Suppressor macrophage treated with lipopolysaccharide for 4 hours (primary cell): Measurements from ENCODE around the gene KANSL1.
A peak's percentile ranks its signal among the peaks of the same experiment; 100 is the strongest.

Source experiments
- DNase-seq: peaks from one replicate; pipeline ENCODE4 v3.0.0-alpha.2; 2020

KANSL1 gene

GRCh38 chr17:46060461-46060860, 132.8 kb downstream of the KANSL1 start:
- DNase-seq, result no peak

DNA sequence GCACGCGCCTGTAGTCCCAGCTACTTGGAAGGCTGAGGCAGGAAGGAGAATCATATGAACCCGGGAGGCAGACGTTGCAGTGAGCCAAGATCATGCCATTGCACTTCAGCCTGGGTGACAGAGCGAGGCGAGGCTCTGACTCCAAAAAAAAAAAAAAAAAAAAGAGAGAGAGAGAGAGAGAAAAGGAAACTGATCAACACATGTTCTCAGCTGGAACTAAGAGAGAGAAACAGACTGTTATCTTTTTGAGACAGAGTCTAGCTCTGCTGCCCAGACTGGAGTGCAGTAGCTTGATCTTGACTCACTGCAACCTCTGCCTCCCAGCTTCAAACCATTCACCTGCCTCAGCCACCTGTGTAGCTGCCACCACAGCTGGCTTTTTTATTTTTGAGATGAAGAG, 133.7 kb downstream of the KANSL1 start:
- no peak for DNase-seq

- DNase-seq, result no peak
Observed at GRCh38 chr17:46057366-46057765, 135.9 kb downstream of the KANSL1 start.

- no peak for DNase-seq
Observed at GRCh38 chr17:46056800-46057304, 136.4 kb downstream of the KANSL1 start.

- DNase-seq, result no peak
Observed at GRCh38 chr17:46053911-46054534, 139.2 kb downstream of the KANSL1 start.

- no peak for DNase-seq
Observed at GRCh38 chr17:46049656-46050055, 143.6 kb downstream of the KANSL1 start.

DNA sequence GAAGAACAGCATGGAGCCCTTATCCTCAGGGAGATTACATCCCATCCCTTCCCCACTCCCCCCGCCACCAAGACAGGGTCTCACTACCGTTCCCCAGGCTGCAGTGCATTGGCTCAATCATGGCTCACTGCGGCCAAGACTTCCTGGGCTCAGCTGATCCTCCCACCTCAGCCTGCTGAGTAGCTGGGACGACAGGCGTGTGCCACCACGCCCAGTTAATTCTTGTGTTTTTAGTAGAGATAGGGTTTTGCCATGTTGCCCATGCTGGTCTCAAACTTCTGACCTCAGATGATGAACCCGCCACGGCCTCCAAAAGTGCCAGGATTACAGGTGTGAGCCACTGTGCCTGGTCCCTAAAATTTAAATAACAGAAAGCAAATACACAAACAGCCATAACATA, 145.4 kb downstream of the KANSL1 start:
- no peak for DNase-seq

DNA sequence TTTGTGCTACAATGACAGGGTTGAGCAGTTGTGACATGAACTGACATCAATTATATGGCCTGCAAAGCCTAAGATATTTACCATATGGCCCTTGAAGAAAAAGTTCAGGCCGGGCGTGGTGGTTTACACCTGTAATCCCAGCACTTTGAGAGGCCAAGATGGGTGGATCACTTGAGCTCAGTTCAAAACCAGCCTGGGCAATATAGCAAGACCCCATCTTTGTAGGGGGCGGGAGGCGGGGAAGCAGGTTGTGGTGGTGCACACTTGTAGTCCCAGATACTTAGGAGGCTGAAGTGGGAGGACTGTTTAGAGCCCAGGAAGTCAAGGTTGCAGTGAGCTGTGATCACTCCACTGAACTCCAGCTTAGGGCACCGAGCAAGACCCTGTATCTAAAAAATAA, 145.8 kb downstream of the KANSL1 start:
- no peak for DNase-seq

DNA sequence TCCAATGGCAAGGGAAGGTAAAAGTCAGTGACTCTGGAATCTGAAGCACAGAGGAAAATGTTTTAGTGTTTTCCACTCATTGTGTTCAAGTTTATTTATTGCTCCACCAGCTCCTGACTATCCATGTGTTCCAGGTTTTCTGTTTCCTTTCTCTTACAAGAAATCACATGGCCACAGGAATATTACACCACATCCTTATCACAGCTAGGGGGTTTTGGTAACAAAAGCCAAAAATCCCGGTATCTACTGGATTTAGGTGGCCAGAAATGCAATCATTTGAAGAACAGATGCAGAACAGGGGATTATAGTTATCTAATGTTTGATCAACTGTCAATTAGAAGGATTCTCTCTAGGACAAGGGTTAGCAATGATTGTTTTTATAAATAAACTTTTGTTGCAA, 146.3 kb downstream of the KANSL1 start:
- no peak for DNase-seq

DNA sequence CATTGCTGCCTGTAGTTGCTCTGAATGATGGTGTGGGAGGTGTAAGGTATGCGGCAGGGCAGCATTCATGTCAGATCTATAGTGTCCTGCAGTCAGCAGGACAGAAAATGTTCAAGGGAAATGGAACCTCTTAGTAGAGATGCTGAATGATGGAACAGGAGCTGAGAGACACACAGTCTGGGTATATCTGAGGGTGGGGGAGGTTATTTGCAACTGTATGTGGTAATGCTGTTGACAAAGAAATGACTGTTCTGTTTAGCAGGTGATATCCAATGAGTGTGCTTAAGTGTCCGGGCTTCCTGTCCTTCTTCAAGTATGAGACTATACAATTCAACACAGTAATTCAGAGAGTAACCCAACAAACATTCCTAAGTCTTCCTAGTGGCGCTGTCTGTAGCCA, 147.6 kb downstream of the KANSL1 start:
- no peak for DNase-seq

GRCh38 chr17:46044989-46045388, 148.2 kb downstream of the KANSL1 start:
- no peak for DNase-seq

- DNase-seq, result peak; percentile 75
Observed at GRCh38 chr17:46044286-46044928, 148.8 kb downstream of the KANSL1 start.

- no peak for DNase-seq
Observed at GRCh38 chr17:46043606-46044005, 149.6 kb downstream of the KANSL1 start.

DNA sequence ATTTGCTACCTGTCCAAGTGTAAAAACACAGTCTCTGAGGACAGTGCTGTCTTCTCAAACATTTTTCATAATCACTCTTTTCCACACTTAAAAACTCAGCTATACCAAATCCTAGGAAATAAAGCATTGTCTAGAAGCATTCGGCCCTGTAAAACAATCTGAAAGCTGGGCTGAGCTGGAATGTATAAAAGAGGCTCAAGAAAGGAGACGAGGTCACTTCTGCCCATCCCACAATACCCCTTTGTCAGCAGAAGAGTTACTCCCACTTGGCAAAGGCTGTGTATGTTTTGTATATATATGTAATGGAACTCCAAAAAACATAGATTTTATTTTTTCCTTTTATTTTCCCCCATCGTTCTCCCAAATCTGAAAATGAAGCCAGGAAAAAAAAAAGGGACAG, 150.3 kb downstream of the KANSL1 start:
- DNase-seq, result no peak

DNA sequence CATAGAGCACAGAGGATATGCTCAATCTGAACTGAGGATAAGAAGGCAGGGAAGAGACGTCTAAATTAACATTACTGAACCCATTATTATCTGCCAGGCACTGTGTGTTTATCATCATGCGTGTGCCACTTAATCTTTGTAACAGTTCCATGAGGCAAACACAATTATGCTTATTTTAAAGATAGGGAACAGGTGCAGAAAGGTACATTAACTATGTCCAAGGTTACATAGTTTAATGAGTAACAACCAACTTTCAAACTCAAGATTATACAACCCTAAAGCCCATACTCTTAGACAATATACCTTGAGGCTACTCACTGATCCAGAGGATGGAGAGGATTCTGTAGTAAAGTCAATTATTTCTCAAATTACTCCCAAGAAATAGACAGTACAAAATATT, 151.0 kb downstream of the KANSL1 start:
- DNase-seq, result no peak

DNA sequence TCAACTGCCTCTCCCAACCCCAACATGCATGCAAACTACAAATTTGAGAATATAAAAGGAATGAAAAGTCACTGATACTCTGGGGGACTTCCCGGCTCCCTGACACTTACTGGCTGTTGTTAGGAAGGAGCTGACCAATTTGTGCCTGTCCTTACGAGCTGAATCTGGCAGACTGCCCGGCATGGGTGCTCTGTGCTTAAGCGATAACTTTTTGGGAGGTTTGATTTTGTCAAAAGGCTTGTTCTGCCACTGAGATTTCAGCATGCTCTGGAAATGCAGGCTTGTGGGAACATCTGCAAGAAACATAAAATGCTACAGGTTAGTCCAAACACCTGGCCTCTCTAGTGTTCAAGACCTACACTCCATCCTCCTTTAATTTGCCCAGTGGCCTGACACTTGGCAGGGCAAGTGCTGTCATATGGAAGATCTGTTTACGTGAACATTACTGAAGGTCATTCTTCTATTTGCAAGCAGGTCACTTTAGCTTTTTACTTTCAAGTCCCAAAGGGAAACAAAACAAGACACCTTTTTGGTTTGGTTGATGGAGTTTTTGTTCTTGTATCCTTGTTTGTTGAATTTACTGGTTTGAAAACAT, 153.5 kb downstream of the KANSL1 start:
- DNase-seq, result no peak

DNA sequence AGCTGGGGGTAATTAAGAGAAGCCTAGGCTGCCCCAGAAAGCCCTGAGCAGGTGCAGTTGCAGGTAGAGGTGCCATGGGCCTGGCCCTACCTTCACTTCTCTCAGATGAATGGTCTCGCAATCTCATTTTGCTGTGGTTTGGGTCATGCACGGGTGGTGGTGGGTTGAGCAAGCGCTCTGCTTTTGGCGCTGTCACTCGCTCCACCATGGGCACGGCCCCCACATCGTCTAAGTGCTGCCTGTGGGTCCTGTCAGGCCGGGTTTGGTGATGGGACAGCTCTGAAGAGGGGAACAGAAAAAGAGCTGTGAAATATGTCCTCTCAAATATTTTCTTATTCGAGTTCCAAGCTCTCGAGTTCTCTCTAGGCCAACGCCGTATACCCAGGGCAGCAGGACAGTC, 154.3 kb downstream of the KANSL1 start:
- DNase-seq, result no peak

DNA sequence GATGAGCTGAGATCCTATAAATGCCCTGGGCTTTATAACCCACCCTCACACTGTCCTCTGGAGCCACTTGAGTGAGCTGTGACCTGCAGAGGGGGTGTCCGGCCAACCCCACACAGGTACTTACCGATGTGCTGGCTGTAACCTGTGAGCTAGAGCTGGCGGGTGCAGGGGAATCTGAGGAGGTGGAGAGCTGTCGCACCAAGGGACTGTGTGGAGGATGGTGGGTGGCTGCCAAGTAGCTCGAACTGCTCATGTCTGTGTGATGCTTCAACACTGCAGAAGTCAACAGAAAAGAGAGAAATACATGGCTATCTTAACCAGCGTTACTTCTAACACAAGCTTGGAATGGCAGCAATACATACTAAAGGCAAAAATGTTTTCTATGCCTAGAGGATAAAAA, 154.8 kb downstream of the KANSL1 start:
- no peak for DNase-seq

GRCh38 chr17:46037722-46038255, 155.4 kb downstream of the KANSL1 start:
- no peak for DNase-seq

GRCh38 chr17:46036491-46036890, 156.7 kb downstream of the KANSL1 start:
- DNase-seq, result no peak

GRCh38 chr17:46035112-46035818, 158.0 kb downstream of the KANSL1 start:
- no peak for DNase-seq

GRCh38 chr17:46033392-46033791, 159.8 kb downstream of the KANSL1 start:
- DNase-seq, result no peak

DNA sequence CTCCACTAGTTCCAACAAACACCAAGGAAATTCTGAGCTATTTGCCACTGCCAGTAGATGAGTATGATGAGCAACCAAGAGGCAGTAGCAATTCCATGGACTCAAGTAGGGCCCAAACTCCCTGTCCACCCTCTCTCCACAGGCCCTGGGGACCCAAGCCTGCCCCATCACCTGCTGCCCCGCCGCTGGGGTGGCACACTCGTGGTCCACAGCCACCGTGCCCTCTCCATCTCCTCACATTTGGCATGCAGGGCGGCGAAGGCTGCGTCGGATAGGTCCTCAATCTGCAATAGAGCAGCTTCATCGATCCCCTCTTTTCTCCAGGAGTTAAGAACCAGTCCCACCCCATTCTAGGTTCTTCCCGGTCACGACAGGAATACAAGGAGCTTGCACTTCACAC, 160.3 kb downstream of the KANSL1 start:
- DNase-seq, result no peak

DNA sequence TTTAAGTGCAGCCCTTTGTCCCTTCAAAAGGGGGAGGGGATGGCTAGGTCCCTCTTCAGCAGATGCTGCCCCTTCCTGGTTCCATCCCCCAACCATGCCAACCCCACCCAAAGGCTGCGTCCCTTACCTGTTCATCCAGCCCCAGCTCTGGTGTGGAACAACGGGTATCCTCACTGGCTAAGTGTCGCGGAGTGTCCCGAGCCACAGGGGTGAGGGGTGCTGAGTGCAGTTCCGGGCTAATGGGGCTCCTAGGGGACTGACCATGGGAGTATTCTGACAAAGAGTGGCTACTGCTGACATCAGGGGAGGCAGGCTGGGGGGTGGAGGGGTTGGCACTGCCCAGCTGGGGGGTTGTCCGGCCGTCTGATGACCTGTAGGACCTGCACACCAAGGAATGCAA, 161.3 kb downstream of the KANSL1 start:
- no peak for DNase-seq
